ENCODE results near the gene SPSB4. TPM values are rescaled to one million over a fixed set of nuclear protein-coding genes. Genes with fewer than 3 reads are reported as not detected.

The SPSB4 gene
- total and polyA plus RNA-seq, 2 of the 8 experiments (the other 6 are each of a cell fraction or from before 2014, with no cell fraction given) = 15.1 to 17.2 TPM

DNA sequence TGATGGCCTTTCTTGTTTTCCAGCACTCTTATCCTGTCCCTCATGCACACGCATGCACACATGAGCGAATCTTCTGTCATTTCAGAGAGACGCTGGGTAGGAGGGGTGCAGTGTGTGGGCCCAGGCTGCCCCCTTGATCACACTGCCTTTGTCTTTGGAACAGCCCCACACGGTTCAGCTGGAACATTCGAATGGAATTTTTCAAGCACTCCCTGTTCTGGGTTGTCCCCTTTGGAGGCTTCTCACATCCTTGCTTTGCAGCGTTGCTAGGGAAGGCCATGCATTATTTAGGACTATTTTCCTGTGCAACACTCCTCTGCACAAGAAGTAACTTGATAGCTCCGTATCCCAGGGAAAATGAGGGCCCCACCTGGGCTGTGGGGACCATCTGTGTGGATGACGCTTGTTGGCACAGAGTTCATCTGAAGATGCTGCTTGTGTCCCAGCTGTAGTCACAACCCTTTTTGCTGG lies 78.4 kb downstream of the SPSB4 start:
- no peak overlapping the region for H2BK120ac ChIP-seq (replicated peaks; ENCODE audit: low read depth, low read length)
- H2AFZ ChIP-seq (ENCODE audit: low read length) = no peak overlapping the region
- peaks cover 0 to 2% of the 10 kb centered on the region in 2 experiments for H4K20me1 ChIP-seq (replicated peaks in 1 of 2; ENCODE audit: control insufficient read depth in 1 of 2, insufficient read depth in 2 of 2, low read length in 2 of 2)
- H2BK20ac ChIP-seq (ENCODE audit: low read length) = no peak overlapping the region
- H2BK5ac ChIP-seq (ENCODE audit: low read depth, low read length) = no peak overlapping the region
- H3K27me3 ChIP-seq (replicated peaks in 1 of 4; ENCODE audit: control insufficient read depth in 3 of 4, extremely low read depth in 1 of 4, insufficient read depth in 3 of 4, low read length in 3 of 4) = no peaks in the 10 kb centered on the region
- 88% methylated on average over 8 of the region's 8 CpGs; no CpG with 5 or more reads in 1 of the 2 experiments for WGBS, 2 experiments (ENCODE audit: extremely low coverage in 1 of 2, insufficient coverage in 1 of 2, insufficient read length in 1 of 2, insufficient replicate concordance in 2 of 2, low coverage in 1 of 2, low lambda C conversion rate in 2 of 2, missing lambda C conversion rate in 1 of 2)
- H3K27ac ChIP-seq (ENCODE audit: low read depth, low read length) = no peak overlapping the region
- H3K9me3 ChIP-seq (ENCODE audit: insufficient read depth in 2 of 2, low read depth in 1 of 2, low read length in 1 of 2) = no peaks in the 10 kb centered on the region
- H3K4me1 ChIP-seq (replicated peaks in 1 of 4; ENCODE audit: control insufficient read depth in 3 of 4, insufficient read depth in 4 of 4, low read length in 3 of 4) = no peaks in the 10 kb centered on the region
- H2BK15ac ChIP-seq (ENCODE audit: low read length) = no peak overlapping the region
- H4K8ac ChIP-seq (ENCODE audit: extremely low read depth, insufficient read depth, low read length) = no peak overlapping the region
- no peak overlapping the region for H3K56ac ChIP-seq (replicated peaks; ENCODE audit: insufficient read length, low read depth, low read length)
- no peak overlapping the region for H3K18ac ChIP-seq (ENCODE audit: extremely low read depth, low read length)
- DNase-seq (ENCODE audit: low read depth in 1 of 2, low spot score in 2 of 2) (no peak), FAIRE-seq (no peak)
- no peaks in the 10 kb centered on the region; the same call in 1 of the 2 replicates for H3K23me2 ChIP-seq (ENCODE audit: low read depth, low read length)
- H3K79me2 ChIP-seq (ENCODE audit: control insufficient read depth in 1 of 2, insufficient read depth in 2 of 2, low read length in 2 of 2) = no peaks in the 10 kb centered on the region
- H2BK12ac ChIP-seq (ENCODE audit: low read depth, low read length) = no peak overlapping the region
- H4K91ac ChIP-seq (replicated peaks; ENCODE audit: insufficient read length, low read length) = no peak overlapping the region
- POLR2A ChIA-PET (ENCODE audit: partially characterized antibody) = interaction anchor here (1.0 to 1.3 kb wide), 2 partner anchors 10 to 51 kb away, joined by 3 read pairs; no protein-coding TSS in a partner anchor
- no peak overlapping the region for H4K5ac ChIP-seq (ENCODE audit: insufficient read length, low read depth, low read length)
- H3K23ac ChIP-seq (ENCODE audit: insufficient read length) = no peak overlapping the region
- no peak overlapping the region for H3K4me2 ChIP-seq (ENCODE audit: insufficient read depth in 1 of 2, low read depth in 2 of 2, low read length in 2 of 2)
- H3K14ac ChIP-seq (ENCODE audit: insufficient read length) = no peak overlapping the region
- no peak overlapping the region for H3K4me3 ChIP-seq (ENCODE audit: extremely low read depth in 1 of 4, insufficient read depth in 2 of 4, low read depth in 3 of 4, low read length in 4 of 4)
- CTCF ChIA-PET (ENCODE audit: partially characterized antibody) = interaction anchor here (0.6 to 6.9 kb wide), 6 partner anchors 14 to 266 kb away, joined by 3 to 44 read pairs (median 3); partner anchors contain the start of gene SPSB4
- H2AK5ac ChIP-seq (ENCODE audit: low read depth, low read length) = no peak overlapping the region
- H3K9ac ChIP-seq (replicated peaks in 1 of 4; ENCODE audit: extremely low read depth in 1 of 4, low read depth in 3 of 4, low read length in 3 of 4) = no peak overlapping the region
- no peaks in the 10 kb centered on the region for H3K36me3 ChIP-seq (ENCODE audit: control insufficient read depth in 2 of 4, insufficient read depth in 4 of 4, low read length in 3 of 4)
- no peak overlapping the region for H3K4ac ChIP-seq (replicated peaks; ENCODE audit: insufficient read length, low read depth, low read length)
- no peaks in the 10 kb centered on the region for H3K79me1 ChIP-seq (ENCODE audit: low read depth, low read length)
- TF ChIP-seq, protein P1, sequence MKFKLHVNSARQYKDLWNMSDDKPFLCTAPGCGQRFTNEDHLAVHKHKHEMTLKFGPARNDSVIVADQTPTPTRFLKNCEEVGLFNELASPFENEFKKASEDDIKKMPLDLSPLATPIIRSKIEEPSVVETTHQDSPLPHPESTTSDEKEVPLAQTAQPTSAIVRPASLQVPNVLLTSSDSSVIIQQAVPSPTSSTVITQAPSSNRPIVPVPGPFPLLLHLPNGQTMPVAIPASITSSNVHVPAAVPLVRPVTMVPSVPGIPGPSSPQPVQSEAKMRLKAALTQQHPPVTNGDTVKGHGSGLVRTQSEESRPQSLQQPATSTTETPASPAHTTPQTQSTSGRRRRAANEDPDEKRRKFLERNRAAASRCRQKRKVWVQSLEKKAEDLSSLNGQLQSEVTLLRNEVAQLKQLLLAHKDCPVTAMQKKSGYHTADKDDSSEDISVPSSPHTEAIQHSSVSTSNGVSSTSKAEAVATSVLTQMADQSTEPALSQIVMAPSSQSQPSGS (IDR thresholded peaks at IDR 0.05; ENCODE audit: low read length) = no peak
- TF ChIP-seq JUN (IDR thresholded peaks at IDR 0.05; ENCODE audit: low read depth, low read length) = no peak
- no peak for TF ChIP-seq BACH1 (IDR thresholded peaks at IDR 0.05; ENCODE audit: low read length)
- no peak for TF ChIP-seq CTBP2 (IDR thresholded peaks at IDR 0.05; ENCODE audit: borderline replicate concordance, insufficient read depth, insufficient read length, low read length)
- TF ChIP-seq, protein P2, sequence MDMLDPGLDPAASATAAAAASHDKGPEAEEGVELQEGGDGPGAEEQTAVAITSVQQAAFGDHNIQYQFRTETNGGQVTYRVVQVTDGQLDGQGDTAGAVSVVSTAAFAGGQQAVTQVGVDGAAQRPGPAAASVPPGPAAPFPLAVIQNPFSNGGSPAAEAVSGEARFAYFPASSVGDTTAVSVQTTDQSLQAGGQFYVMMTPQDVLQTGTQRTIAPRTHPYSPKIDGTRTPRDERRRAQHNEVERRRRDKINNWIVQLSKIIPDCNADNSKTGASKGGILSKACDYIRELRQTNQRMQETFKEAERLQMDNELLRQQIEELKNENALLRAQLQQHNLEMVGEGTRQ (IDR thresholded peaks at IDR 0.05; ENCODE audit: low read length) = no peak
- TF ChIP-seq GTF2F1 (IDR thresholded peaks at IDR 0.05; ENCODE audit: borderline replicate concordance, low read depth, low read length) = no peak
- TF ChIP-seq TAF1 (IDR thresholded peaks at IDR 0.05; ENCODE audit: low read depth, low read length) = no peak
- TF ChIP-seq RFX5 (IDR thresholded peaks at IDR 0.05; ENCODE audit: borderline replicate concordance, low read depth, low read length) = no peak
- no peak for TF ChIP-seq SRF (IDR thresholded peaks at IDR 0.05; ENCODE audit: low read depth, low read length)
- TF ChIP-seq RXRA (IDR thresholded peaks at IDR 0.05; ENCODE audit: insufficient read depth, low read depth, low read length) = no peak
- no peak for TF ChIP-seq KDM1A (IDR thresholded peaks at IDR 0.05; ENCODE audit: borderline replicate concordance, low read length)

Measured in H1 (cell line).